HAP-1 (cell line): ENCODE data around the gene RPS19.

Experiments
- DNase-seq, 2 experiments: peaks; one replicate each; pipeline ENCODE4 v3.0.0-alpha.2; 2016 to 2020; ENCODE audit warnings: low spot score in 2 of 2
- H3K27me3 ChIP-seq: fragments of 250-450 bp; sonication (Bioruptor Pico); 2 replicates; pipeline ENCODE4 v1.5.1; 2020; ENCODE audit warnings: low read depth, mild to moderate bottlenecking, moderate library complexity
- H3K36me3 ChIP-seq: fragments of 250-450 bp; sonication (Bioruptor Pico); replicated peaks from 2 replicates; pipeline ENCODE4 v1.5.1; 2020; ENCODE audit warnings: mild to moderate bottlenecking
- H3K4me1 ChIP-seq: fragments of 250-450 bp; sonication (Bioruptor Pico); 2 replicates; pipeline ENCODE4 v1.5.1; 2020; ENCODE audit warnings: mild to moderate bottlenecking
- H3K4me3 ChIP-seq: fragments of 250-450 bp; sonication (Bioruptor Pico); 2 replicates; pipeline ENCODE4 v1.5.1; 2020; ENCODE audit warnings: mild to moderate bottlenecking, moderate library complexity
- H3K9me3 ChIP-seq: fragments of 250-450 bp; sonication (Bioruptor Pico); 2 replicates; pipeline ENCODE4 v1.5.1; 2020; ENCODE audit warnings: mild to moderate bottlenecking, moderate library complexity
- in situ Hi-C: fragments of 300-500 bp; cut with MboI; formaldehyde crosslinking; loops from 3 replicates; pipeline ENCODE4 v1.14.3; 2020; ENCODE audit warnings: low sequenced_read_pairs, inconsistent platforms, mixed read lengths

The RPS19 gene

GRCh38 chr19:41890936-41891335, 30.9 kb downstream of the RPS19 start:
- Histone ChIP-seq H3K9me3 (no peaks in the 10 kb centered on the region), H3K4me3 (no peak overlapping the region), H3K36me3 (peaks cover 12% of the 10 kb centered on the region), H3K4me1 (no peaks in the 10 kb centered on the region), H3K27me3 (no peaks in the 10 kb centered on the region)
- DNase-seq: no peak
- in situ Hi-C loops: no loop called here

DNA sequence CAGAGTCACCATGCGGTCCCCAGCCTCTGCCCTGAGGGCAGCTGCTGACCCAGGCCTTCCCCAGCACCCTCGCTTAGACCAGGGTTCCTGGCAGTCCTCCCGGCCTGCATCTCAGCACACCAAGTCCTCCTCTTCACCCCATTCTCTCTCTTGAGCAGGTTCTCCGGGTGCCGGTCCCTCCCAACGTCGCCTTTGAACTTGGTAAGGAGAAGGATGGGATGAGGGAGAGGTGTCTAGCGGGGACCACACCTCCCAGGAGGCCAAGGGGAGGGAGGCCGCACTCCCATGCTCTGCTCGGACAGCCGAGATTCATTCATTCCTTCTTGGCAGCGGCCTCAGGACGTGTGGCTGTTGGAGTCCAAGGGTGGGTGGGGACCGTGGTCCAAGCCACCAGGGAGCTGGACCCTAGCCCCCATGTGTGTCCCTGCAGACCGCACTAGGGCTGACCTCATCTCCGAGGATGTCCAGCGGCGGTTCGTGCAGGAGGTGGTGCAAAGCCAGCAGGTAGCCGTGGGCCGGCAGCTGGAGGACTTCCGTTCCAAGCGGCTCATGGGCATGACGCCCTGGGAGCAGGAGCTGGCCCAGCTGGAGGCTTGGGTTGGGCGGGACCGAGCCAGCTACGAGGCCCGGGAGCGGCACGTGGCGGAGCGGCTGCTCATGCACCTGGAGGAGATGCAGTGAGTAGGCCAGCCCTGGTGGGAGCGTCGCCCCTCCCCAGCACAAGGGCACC, 32.3 kb downstream of the RPS19 start:
- H3K4me3 ChIP-seq: no peak overlapping the region
- peaks cover 13% of the 10 kb centered on the region for H3K36me3 ChIP-seq
- no peaks in the 10 kb centered on the region for H3K27me3 ChIP-seq
- in situ Hi-C loops: no loop called here
- no peaks in the 10 kb centered on the region for H3K4me1 ChIP-seq
- no peaks in the 10 kb centered on the region for H3K9me3 ChIP-seq
- no peak for DNase-seq

- DNase-seq: peak in 1 of 2 experiments; percentile 35
Observed at GRCh38 chr19:41893899-41894298, 33.8 kb downstream of the RPS19 start.

GRCh38 chr19:41894350-41894749, 34.3 kb downstream of the RPS19 start:
- in situ Hi-C loops: no loop called here
- no peak for DNase-seq
- no peaks in the 10 kb centered on the region for H3K4me1 ChIP-seq
- H3K9me3 ChIP-seq: no peaks in the 10 kb centered on the region
- no peak overlapping the region for H3K4me3 ChIP-seq
- peaks cover 22% of the 10 kb centered on the region for H3K36me3 ChIP-seq
- no peaks in the 10 kb centered on the region for H3K27me3 ChIP-seq

More at GRCh38 chr19:41893899-41894298, 33.8 kb downstream of the RPS19 start:
- Histone ChIP-seq H3K36me3 (peaks cover 23% of the 10 kb centered on the region), H3K4me3 (no peak overlapping the region), H3K4me1 (no peaks in the 10 kb centered on the region), H3K9me3 (no peaks in the 10 kb centered on the region), H3K27me3 (no peaks in the 10 kb centered on the region)
- in situ Hi-C loops: no loop called here

DNA sequence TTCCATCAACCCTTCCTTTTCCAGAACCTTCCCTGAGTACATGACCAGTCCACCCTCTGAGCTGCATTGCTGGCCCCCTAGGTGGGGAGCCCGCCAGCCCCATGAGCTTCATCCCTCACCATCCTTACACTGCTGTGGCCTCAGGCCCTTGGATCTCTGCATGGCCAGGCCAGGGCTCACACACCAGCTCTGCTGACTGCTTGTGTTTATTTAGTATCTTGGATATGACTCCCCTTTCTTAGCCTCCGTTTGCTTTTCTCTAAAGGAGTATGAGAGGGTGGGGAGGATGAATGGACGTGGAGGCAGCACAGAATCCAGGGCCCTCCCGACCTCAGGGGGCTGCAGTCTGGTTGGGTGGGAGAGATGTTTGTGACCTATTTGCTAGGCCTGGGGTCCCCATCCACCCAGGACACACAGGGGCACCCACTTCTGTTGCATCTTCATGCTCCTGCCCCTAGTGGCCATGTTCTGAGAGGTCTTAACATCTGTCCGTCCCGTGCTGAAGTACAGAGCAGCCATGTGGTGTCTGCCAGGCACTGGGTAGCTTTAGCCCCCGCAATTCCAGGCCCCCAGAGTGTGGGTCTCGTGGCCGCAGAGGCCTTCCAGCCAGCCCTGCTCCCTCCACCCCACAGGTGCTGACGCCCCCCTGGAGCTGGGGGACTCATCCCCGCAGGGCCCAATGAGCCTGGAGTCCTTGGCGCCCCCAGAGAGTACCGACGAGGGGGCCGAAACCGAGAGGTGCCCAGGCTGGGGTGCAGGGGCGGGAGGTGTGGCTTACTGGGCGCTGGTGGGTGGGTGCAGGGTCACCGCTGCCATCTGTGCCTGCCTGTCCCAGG, 35.9 kb downstream of the RPS19 start:
- Histone ChIP-seq H3K27me3 (no peaks in the 10 kb centered on the region), H3K36me3 (peaks cover 29% of the 10 kb centered on the region), H3K4me3 (no peak overlapping the region), H3K4me1 (no peaks in the 10 kb centered on the region), H3K9me3 (no peaks in the 10 kb centered on the region)
- no peak for DNase-seq
- in situ Hi-C loops: no loop called here

GRCh38 chr19:41896581-41896942, 36.5 kb downstream of the RPS19 start:
- in situ Hi-C loops: no loop called here
- no peak for DNase-seq
- peaks cover 34% of the 10 kb centered on the region for H3K36me3 ChIP-seq

GRCh38 chr19:41897181-41897580, 37.1 kb downstream of the RPS19 start:
- Histone ChIP-seq H3K4me3 (no peak overlapping the region), H3K36me3 (peaks cover 37% of the 10 kb centered on the region), H3K27me3 (no peaks in the 10 kb centered on the region), H3K4me1 (no peaks in the 10 kb centered on the region), H3K9me3 (no peaks in the 10 kb centered on the region)
- no peak for DNase-seq
- in situ Hi-C loops: no loop called here

More at GRCh38 chr19:41896581-41896942, 36.5 kb downstream of the RPS19 start:
- Histone ChIP-seq H3K4me3 (no peak overlapping the region), H3K4me1 (no peaks in the 10 kb centered on the region), H3K27me3 (no peaks in the 10 kb centered on the region), H3K9me3 (no peaks in the 10 kb centered on the region)

GRCh38 chr19:41897820-41898219, 37.8 kb downstream of the RPS19 start:
- H3K36me3 ChIP-seq: peaks cover 42% of the 10 kb centered on the region
- no peak for DNase-seq
- H3K4me3 ChIP-seq: no peak overlapping the region
- no peaks in the 10 kb centered on the region for H3K4me1 ChIP-seq
- H3K9me3 ChIP-seq: no peaks in the 10 kb centered on the region
- no peaks in the 10 kb centered on the region for H3K27me3 ChIP-seq
- in situ Hi-C loops: no loop called here

DNA sequence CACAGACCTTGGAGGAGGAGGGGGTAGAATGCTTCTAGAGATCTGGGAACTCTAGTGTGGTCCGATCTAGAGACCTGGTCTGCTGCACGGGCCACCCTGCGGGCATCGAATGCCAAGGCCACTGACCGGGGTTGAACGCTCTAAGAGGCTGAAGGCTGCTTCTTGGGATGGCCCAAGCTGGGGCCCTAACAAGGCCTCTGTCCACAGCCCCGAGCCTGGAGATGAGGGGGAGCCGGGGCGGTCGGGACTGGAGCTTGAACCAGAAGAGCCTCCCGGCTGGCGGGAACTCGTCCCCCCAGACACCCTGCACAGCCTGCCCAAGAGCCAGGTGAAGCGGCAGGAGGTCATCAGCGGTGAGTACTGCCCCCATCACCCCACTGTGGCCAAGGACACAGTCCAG, 38.2 kb downstream of the RPS19 start:
- in situ Hi-C loops: no loop called here
- no peak for DNase-seq
- no peaks in the 10 kb centered on the region for H3K9me3 ChIP-seq
- no peak overlapping the region for H3K4me3 ChIP-seq
- peaks cover 47% of the 10 kb centered on the region for H3K36me3 ChIP-seq
- H3K4me1 ChIP-seq: no peaks in the 10 kb centered on the region
- H3K27me3 ChIP-seq: no peaks in the 10 kb centered on the region

- peaks cover 54% of the 10 kb centered on the region for H3K36me3 ChIP-seq
Observed at GRCh38 chr19:41901707-41902360, 41.8 kb downstream of the RPS19 start.

DNA sequence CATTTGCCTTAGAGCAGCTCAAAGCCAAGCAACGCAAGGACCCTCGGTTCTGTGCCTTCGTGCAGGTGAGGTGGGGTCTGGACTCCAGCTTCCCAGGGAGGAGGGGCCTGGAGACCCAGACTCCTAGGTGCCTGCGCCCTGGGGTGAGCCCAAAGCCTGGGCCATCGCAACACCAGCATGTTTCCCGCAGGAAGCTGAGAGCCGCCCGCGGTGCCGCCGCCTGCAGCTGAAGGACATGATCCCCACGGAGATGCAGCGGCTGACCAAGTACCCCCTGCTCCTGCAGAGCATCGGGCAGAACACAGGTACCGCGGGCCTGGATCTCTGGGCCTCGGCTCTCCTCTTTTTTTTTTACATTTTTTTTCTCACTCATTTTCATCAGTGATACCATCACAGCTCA, 42.5 kb downstream of the RPS19 start:
- no peaks in the 10 kb centered on the region for H3K9me3 ChIP-seq
- H3K4me1 ChIP-seq: no peaks in the 10 kb centered on the region
- no peak overlapping the region for H3K4me3 ChIP-seq
- in situ Hi-C loops: no loop called here
- no peak for DNase-seq
- H3K27me3 ChIP-seq: no peaks in the 10 kb centered on the region
- peaks cover 58% of the 10 kb centered on the region for H3K36me3 ChIP-seq

More at GRCh38 chr19:41901707-41902360, 41.8 kb downstream of the RPS19 start:
- Histone ChIP-seq H3K9me3 (no peaks in the 10 kb centered on the region), H3K27me3 (no peaks in the 10 kb centered on the region), H3K4me1 (no peaks in the 10 kb centered on the region), H3K4me3 (no peak overlapping the region)
- in situ Hi-C loops: no loop called here
- DNase-seq: no peak

- H3K4me1 ChIP-seq: no peaks in the 10 kb centered on the region
- no peak overlapping the region for H3K4me3 ChIP-seq
- in situ Hi-C loops: no loop called here
- H3K27me3 ChIP-seq: no peaks in the 10 kb centered on the region
- DNase-seq: no peak
- H3K36me3 ChIP-seq: peaks cover 53% of the 10 kb centered on the region
- H3K9me3 ChIP-seq: no peaks in the 10 kb centered on the region
Observed at GRCh38 chr19:41903193-41903953, 43.3 kb downstream of the RPS19 start.

DNA sequence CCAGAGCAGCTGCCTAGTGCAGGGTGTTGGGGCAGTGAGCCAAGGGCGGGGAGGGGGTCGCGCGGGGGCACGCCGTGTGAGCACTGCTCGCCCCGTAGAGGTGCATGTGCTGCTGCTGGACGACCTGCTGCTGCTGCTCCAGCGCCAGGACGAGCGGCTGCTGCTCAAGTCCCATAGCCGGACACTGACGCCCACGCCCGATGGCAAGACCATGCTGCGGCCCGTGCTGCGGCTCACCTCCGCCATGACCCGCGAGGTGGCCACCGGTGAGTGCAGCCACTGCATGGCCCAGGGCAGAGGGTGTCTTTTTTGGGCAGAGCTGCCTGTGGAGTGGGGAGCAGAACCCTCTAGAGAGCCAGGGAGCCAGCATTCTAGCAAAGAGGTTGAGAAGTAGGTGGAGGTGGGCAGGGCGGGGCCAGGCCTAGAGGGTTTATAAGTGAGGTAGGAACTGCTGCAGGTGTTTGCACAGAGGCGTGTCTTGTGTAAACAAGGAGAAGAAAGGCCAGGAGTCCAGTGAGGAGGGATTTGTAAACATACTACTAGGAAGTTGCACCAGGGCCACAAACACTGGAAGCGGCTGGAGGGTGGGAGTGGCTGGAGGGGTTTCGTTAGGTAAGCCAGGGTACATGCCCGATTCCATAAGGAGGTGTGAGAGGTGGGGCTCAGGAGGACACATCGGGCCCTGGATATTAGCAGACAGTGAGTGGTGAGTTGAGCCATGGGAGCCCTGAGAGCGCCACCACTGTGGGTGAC, 44.2 kb downstream of the RPS19 start:
- in situ Hi-C loops: no loop called here
- Histone ChIP-seq H3K4me1 (no peaks in the 10 kb centered on the region), H3K27me3 (no peaks in the 10 kb centered on the region), H3K9me3 (no peaks in the 10 kb centered on the region), H3K4me3 (no peak overlapping the region), H3K36me3 (peaks cover 45% of the 10 kb centered on the region)
- no peak for DNase-seq
